Panc1 (cell line): ENCODE data around the gene NKX6-2. TPM values are rescaled to one million over a fixed set of nuclear protein-coding genes. Genes with fewer than 3 reads are reported as not detected.

Source experiments
- ATAC-seq: fragments of 200-7000 bp; cut with Tn5 transposase; 2 replicates; pipeline ENCODE4 v1.9.1; 2020; ENCODE audit warnings: mild to moderate bottlenecking, moderate library complexity
- BruUV-seq: library from RNA; stranded (reverse); fragments of 400-500 nt; replicated peaks from 2 replicates; lab custom pipeline; 2021; lab: Mats Ljungman, UMichigan
- CTCF ChIA-PET: fragments of 300-600 bp; sonication (Branson Sonifier 250); formaldehyde crosslinking; loops from one replicate; lab custom pipeline; 2022; ENCODE audit warnings: antibody characterized with exemption; lab: Charles Lee
- POLR2A ChIA-PET: fragments of 300-600 bp; sonication (Branson Sonifier 250); formaldehyde crosslinking; loops from one replicate; lab custom pipeline; 2022; ENCODE audit warnings: antibody characterized with exemption; lab: Charles Lee
- DNase-seq: peaks from one replicate; pipeline ENCODE4 v3.0.0-alpha.2; 2010; ENCODE audit warnings: low read depth, low spot score
- H3K27ac ChIP-seq: 2 replicates; pipeline ENCODE4 v1.5.1; 2011; ENCODE audit warnings: mild to moderate bottlenecking, low read length, inconsistent platforms
- H3K27me3 ChIP-seq: fragments of 200-500 bp; sonication (Bioruptor generic); 2 replicates; pipeline ENCODE4 v1.6.0; 2014; ENCODE audit warnings: low read length, inconsistent platforms; ENCODE audit not compliant: control insufficient read depth, insufficient read depth
- H3K36me3 ChIP-seq: fragments of 200-500 bp; sonication (Bioruptor generic); 2 replicates; pipeline ENCODE4 v1.5.1; 2014; ENCODE audit warnings: inconsistent platforms, mild to moderate bottlenecking, low read length, moderate library complexity; ENCODE audit not compliant: control insufficient read depth, insufficient read depth
- H3K4me1 ChIP-seq: 2 replicates; pipeline ENCODE4 v1.5.1; 2011; ENCODE audit warnings: inconsistent platforms, mild to moderate bottlenecking, low read length, moderate library complexity; ENCODE audit not compliant: control insufficient read depth, insufficient read depth
- H3K4me3 ChIP-seq, 2 experiments: 2 replicates each; pipeline ENCODE4 v1.5.1; 2011 to 2012; ENCODE audit warnings: low read depth in 2 of 2, low read length in 2 of 2, mild to moderate bottlenecking in 2 of 2, inconsistent platforms in 1 of 2, moderate library complexity in 1 of 2
- H3K9me3 ChIP-seq: fragments of 200-500 bp; sonication (Bioruptor generic); 2 replicates; pipeline ENCODE4 v1.5.1; 2014; ENCODE audit warnings: low read depth, mild to moderate bottlenecking, inconsistent platforms, low read length, moderate library complexity; ENCODE audit not compliant: control insufficient read depth, insufficient read depth
- CTCF ChIP-seq: fragments of 450-650 bp; IDR thresholded peaks from 2 replicates; pipeline ENCODE4 v1.5.1; 2017; ENCODE audit warnings: mild to moderate bottlenecking
- POLR2AphosphoS5 ChIP-seq: IDR thresholded peaks from 2 replicates; pipeline ENCODE4 v1.6.1; 2012; ENCODE audit warnings: mild to moderate bottlenecking, low read depth, low read length, moderate library complexity
- SIN3A ChIP-seq: IDR thresholded peaks from 2 replicates; pipeline ENCODE4 v1.6.1; 2012; ENCODE audit warnings: low read depth, mild to moderate bottlenecking, low read length, moderate library complexity, borderline replicate concordance; ENCODE audit not compliant: insufficient read depth
- TCF7L2 ChIP-seq: IDR thresholded peaks from 2 replicates; pipeline ENCODE4 v1.6.1; 2011; ENCODE audit warnings: mild to moderate bottlenecking, low read depth, low read length, inconsistent platforms
- in situ Hi-C: cut with HindIII; loops from 2 replicates; pipeline ENCODE4 v1.10.0; 2016; ENCODE audit warnings: low sequenced_read_pairs, low pct_unique_long_range_greater_than_20kb
- intact Hi-C: fragments of 100-400 bp; cut with micrococcal nuclease; formaldehyde crosslinking; loops from one replicate; pipeline ENCODE4 v1.10.0; 2022; ENCODE audit not compliant: unreplicated experiment
- total RNA-seq: library from RNA; stranded (reverse); gene quantifications from one replicate; pipeline ENCODE4 v1.2.1, GENCODE V29; 2021; ENCODE audit not compliant: unreplicated experiment
- TF ChIP-seq, protein P1 (sequence below), 2 experiments: IDR thresholded peaks; 2 replicates each; pipeline ENCODE4 v1.6.1; 2011 to 2012; ENCODE audit warnings: low read depth in 2 of 2, control low read depth in 1 of 2, low read length in 1 of 2, mild to moderate bottlenecking in 1 of 2, moderate library complexity in 1 of 2; ENCODE audit not compliant: insufficient read depth in 1 of 2

Gene NKX6-2
- total RNA-seq, 1 experiment from 2014 or later = 1.6 TPM

- no TSS peak for BruUV-seq
- Histone ChIP-seq H3K4me3 (no peak overlapping the region), H3K27ac (no peak overlapping the region), H3K36me3 (no peaks in the 10 kb centered on the region), H3K9me3 (no peaks in the 10 kb centered on the region), H3K4me1 (no peaks in the 10 kb centered on the region), H3K27me3 (peaks cover 21% of the 10 kb centered on the region)
- no peak for ATAC-seq
- DNase-seq = no peak
- CTCF ChIA-PET = no interaction called here
- intact Hi-C loops = no loop called here
- in situ Hi-C loops = no loop called here
- TF ChIP-seq SIN3A (no peak), CTCF (no peak), POLR2AphosphoS5 (no peak), TCF7L2 (no peak)
- TF ChIP-seq, protein P1, sequence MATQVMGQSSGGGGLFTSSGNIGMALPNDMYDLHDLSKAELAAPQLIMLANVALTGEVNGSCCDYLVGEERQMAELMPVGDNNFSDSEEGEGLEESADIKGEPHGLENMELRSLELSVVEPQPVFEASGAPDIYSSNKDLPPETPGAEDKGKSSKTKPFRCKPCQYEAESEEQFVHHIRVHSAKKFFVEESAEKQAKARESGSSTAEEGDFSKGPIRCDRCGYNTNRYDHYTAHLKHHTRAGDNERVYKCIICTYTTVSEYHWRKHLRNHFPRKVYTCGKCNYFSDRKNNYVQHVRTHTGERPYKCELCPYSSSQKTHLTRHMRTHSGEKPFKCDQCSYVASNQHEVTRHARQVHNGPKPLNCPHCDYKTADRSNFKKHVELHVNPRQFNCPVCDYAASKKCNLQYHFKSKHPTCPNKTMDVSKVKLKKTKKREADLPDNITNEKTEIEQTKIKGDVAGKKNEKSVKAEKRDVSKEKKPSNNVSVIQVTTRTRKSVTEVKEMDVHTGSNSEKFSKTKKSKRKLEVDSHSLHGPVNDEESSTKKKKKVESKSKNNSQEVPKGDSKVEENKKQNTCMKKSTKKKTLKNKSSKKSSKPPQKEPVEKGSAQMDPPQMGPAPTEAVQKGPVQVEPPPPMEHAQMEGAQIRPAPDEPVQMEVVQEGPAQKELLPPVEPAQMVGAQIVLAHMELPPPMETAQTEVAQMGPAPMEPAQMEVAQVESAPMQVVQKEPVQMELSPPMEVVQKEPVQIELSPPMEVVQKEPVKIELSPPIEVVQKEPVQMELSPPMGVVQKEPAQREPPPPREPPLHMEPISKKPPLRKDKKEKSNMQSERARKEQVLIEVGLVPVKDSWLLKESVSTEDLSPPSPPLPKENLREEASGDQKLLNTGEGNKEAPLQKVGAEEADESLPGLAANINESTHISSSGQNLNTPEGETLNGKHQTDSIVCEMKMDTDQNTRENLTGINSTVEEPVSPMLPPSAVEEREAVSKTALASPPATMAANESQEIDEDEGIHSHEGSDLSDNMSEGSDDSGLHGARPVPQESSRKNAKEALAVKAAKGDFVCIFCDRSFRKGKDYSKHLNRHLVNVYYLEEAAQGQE (IDR thresholded peaks at IDR 0.05; ENCODE audit: insufficient read depth in 1 of 2, low read depth in 2 of 2, low read length in 1 of 2) = no peak
- POLR2A ChIA-PET = no interaction called here
Measured at GRCh38 chr10:132828681-132829080, 42.7 kb upstream of the NKX6-2 start.

- in situ Hi-C loops = no loop called here
Measured at GRCh38 chr10:132827861-132828539, 42.1 kb upstream of the NKX6-2 start.

More at GRCh38 chr10:132827861-132828539, 42.1 kb upstream of the NKX6-2 start:
- Histone ChIP-seq H3K4me3 (no peak overlapping the region), H3K27ac (no peak overlapping the region), H3K36me3 (no peaks in the 10 kb centered on the region), H3K9me3 (no peaks in the 10 kb centered on the region), H3K4me1 (no peaks in the 10 kb centered on the region), H3K27me3 (peaks cover 19% of the 10 kb centered on the region)
- POLR2A ChIA-PET = no interaction called here
- no peak for TF ChIP-seq SIN3A
- no peak for TF ChIP-seq CTCF
- no peak for TF ChIP-seq TCF7L2
- no peak for TF ChIP-seq POLR2AphosphoS5
- TF ChIP-seq, protein P1 (IDR thresholded peaks at IDR 0.05; ENCODE audit: insufficient read depth in 1 of 2, low read depth in 2 of 2, low read length in 1 of 2) = no peak
- ATAC-seq (no peak), DNase-seq (no peak)
- no TSS peak for BruUV-seq
- intact Hi-C loops = no loop called here
- CTCF ChIA-PET = no interaction called here
